NT2/D1 (cell line): ENCODE data around the gene DENND4C.

Source experiments
- SUZ12 ChIP-seq: IDR thresholded peaks from 2 replicates; pipeline ENCODE4 v1.6.1; 2011; ENCODE audit not compliant: insufficient read length, insufficient read depth; ENCODE audit errors: extremely low read depth
- YY1 ChIP-seq: IDR thresholded peaks from 2 replicates; pipeline ENCODE4 v1.6.1; 2011; ENCODE audit not compliant: insufficient read length, insufficient read depth
- ZNF274 ChIP-seq: IDR thresholded peaks from 2 replicates; pipeline ENCODE4 v1.6.1; 2011; ENCODE audit warnings: mild to moderate bottlenecking, low read depth, low read length

GRCh38 chr9:19342947-19343346 is 112.5 kb downstream of the DENND4C start:
- TF ChIP-seq ZNF274 (no peak), YY1 (no peak), SUZ12 (no peak)
